Measurements from ENCODE around the gene EML6.
A peak's percentile ranks its signal among the peaks of the same experiment; 100 is the strongest.

EML6 gene

DNA sequence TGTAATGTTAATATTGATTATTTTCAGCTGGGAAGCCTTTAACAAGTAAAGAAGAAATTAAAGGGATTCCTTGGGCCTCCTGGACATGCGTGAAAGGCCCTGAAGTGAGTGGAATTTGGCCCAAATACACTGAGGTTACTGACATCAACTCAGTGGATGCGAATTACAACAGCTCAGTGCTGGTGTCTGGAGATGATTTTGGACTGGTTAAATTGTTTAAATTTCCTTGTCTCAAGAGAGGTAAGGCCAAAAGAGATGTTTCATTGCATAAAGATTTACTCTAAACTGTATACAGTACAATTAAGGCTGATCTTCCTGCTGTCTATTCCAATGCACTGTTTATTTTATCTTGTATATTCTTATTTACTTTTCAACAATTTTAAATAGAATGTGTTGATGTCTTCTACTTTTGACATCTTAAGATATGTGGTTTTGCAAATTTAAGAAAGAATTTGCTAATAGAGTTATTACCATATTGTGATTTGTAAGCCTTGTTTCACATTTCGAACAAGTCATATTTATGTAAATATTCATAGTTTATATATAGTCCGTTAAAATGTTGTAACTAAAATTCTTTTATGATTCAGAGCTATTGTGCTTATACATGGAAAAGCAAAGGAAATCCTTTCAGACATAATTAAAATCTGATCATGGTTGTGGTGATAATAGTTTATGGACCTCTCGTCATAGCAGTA, 130.3 kb downstream of the EML6 start:
- no peak for DNase-seq

GRCh38 chr2:54855434-54855833, 132.0 kb downstream of the EML6 start:
- DNase-seq = no peak

DNA sequence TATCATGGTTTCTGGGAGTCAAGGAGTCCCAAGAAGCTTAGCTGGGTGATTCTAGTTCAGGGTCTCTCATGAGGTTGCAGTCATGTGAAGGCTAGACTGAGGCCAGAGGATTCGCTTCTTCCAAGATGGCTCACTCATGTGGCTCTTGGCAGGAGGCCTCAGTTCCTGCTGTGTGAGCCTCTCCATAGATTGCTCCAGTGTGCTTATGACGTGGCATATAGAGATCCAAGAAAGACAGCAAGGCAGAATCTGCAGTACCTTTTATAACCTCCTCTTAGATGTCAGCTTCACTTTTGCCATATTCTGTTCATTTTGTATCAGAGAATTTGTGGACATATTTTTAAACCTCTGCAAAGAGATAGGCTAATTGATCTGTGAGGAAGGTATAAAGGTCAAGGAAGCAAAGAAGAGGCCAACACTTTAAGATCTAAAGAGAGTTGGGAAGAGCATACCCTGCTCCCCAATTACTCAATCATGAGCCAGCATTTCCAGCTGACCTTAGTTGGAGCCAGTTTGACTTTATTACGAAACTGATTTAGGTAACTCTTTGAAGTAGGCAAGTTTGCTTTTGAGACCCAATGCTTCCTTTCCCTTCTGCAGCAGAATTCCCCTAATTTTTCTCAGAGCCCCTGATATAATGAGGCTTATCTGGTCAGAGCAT, 134.7 kb downstream of the EML6 start:
- no peak for DNase-seq

DNA sequence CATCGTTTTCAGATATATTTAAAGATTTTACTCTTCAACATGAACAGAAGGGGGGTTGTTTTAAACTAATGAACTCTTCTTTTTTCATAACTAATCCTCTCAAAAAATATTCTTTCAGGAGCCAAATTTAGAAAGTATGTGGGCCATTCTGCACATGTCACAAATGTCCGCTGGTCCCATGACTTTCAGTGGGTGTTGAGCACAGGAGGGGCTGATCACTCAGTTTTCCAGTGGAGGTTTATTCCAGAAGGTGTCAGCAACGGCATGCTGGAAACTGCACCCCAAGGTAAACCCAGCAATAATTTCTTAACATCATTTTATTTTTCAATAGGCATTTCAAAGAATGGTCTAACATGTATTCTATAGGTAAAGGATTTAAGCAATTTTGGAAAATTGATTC, 136.0 kb downstream of the EML6 start:
- DNase-seq = peak in 1 of 3 experiments; percentile 7

DNA sequence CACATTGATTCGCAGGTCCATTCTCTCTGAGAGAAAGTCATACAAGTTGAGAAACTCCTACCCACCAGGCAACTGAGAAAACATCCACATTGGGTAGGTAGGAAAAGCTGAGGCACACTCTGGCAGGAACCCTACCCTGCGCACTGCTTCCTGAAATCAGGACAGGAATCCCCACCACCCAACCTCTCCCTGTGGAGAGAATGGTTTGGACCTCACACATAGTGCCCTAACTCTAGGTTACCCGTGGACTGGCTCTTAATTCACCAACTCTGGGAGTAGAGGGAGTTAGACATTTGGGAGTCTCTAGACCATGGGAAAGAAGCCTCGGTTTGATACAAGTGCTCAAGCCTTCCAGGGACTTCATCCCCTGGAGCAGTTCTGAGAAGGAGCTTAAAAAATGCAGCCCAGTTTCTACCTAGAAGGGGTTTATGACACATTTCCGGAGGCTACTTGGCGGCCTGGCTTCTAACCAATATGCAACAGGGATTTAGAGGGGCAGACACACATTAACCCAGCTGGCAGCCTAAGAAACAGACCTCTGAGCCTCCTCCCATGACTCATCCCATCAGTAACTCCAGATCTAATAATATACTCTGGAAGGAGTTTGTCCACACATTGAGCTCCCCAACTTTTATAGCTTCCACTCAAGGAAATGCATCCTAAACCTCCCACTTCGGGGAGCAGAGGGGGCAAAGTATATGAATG, 136.7 kb downstream of the EML6 start:
- DNase-seq = no peak

DNA sequence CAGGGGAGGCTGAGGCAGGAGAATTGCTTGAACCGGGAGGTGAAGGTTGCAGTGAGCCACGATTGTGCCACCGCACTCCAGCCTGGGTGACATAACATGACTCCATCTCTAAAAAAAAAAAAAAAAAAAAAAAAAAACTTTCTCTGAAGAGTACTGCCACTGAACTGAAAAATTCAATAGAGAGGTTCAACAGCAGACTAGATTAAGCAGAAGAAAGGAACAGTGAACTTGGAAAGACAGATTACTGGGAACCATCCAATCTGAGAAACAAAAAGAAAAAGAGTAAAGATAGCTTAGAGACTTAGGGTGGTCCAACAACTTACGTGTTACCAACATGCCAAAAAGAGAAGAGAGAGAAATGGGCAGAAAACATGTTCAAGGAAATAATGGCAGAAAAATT, 138.8 kb downstream of the EML6 start:
- no peak for DNase-seq

GRCh38 chr2:54862742-54863141, 139.3 kb downstream of the EML6 start:
- no peak for DNase-seq

DNA sequence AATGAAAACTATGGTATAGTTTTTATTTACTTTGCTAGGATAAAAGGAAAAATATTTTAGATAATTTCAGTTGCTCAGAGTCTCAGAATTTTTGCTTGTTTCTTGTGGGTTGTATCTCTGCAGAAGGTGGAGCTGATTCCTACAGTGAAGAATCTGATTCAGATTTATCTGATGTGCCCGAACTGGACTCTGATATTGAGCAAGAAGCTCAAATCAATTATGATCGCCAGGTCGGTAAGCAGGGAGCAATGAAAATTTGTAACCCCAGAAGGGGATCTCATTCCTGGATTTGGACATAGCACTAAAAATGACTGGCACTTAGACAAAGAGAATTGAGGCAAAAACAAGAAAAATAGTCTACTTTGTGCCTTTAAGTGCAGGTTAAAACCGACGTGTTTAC, 140.2 kb downstream of the EML6 start:
- no peak for DNase-seq

DNA sequence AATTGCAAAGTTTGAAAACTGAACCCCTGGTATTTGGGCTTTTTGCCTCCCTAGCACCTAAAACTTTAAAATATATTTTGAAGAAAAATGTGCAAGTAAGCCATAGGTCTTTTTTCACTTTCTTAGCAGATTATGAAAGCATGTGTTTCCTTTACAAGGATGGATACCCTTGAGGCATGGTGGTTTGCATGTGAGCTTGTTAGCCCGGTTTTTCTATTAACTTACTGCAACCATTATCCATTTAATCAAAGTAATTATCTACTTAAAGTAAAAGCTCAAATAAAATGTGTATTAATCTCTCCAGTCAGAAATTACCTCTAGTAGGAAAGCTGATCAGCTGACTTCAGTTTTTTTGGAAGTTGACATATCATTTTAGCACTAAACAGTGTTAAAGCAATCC, 140.6 kb downstream of the EML6 start:
- peak in 1 of 3 experiments; percentile 34 for DNase-seq

GRCh38 chr2:54864727-54865126, 141.3 kb downstream of the EML6 start:
- no peak for DNase-seq

DNA sequence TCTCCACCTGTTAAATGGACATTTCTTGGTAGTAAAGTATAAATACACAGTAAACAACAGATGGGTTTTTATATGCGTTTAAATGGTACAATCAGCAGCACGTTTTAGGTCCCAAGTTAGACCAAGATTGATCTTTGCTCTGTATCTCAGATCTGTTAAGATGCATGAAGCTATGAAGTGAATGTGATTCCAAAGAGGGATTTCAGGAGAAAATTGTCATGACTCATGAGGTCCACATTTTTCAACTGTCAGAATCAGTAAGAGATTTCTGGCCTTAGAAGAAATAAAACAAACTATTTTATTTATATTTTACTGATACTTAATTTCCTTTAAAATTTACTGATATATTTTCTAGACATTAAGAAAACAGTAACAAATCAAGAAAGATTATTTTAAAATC, 142.7 kb downstream of the EML6 start:
- DNase-seq = peak in 1 of 3 experiments; percentile 10

DNA sequence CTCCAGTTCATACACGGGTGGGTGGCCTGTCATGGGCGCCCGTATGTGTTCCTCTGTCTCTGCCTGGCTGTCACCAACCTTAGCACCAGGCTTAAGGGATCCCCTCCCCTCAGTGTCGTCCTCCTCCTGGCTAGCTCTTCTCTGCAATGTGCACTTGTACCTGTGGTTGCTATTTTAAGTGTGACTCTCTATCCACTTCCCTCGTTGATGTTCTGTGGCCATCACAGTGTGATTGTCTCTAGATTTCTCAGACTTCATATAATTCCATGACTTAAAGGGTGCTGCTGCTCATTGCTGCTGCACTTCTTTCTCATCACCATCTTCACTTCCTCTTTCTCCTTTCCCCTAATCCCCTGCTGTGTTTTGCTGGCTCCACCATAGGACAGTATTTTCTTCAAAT, 143.4 kb downstream of the EML6 start:
- no peak for DNase-seq

GRCh38 chr2:54867457-54867856, 144.0 kb downstream of the EML6 start:
- no peak for DNase-seq

GRCh38 chr2:54871457-54872107, 148.1 kb downstream of the EML6 start:
- peak in 2 of 3 experiments; percentile 97 to 99 for DNase-seq

GRCh38 chr2:54872780-54873179, 149.3 kb downstream of the EML6 start:
- DNase-seq = peak in 1 of 3 experiments; percentile 38

- peak in 1 of 3 experiments; percentile 19 for DNase-seq
Measured at GRCh38 chr2:54873236-54873635, 149.8 kb downstream of the EML6 start.

DNA sequence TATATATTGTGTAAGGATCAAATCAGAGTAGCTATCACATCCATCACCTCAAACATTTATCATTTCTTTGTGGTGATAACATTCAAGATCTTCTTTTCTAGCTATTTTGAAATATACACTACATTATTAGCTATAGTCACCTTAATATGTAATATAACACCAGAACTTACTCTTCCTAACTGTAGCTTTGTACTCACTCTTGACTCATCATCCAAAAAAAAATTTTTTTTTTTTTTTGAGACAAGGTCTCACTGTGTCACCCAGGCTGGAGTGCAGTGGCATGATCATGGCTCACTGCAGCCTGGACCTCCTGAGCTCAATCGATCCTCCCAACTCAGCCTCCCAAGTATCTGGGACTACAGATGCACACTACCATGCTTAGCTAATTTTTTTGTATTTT, 153.3 kb downstream of the EML6 start:
- DNase-seq = no peak

- peak in 2 of 3 experiments; percentile 75 to 97 for DNase-seq
Measured at GRCh38 chr2:54878182-54878581, 154.7 kb downstream of the EML6 start.

GRCh38 chr2:54879032-54879431, 155.6 kb downstream of the EML6 start:
- DNase-seq = peak in 1 of 3 experiments; percentile 54

- peak in 2 of 3 experiments; percentile 39 to 73 for DNase-seq
Measured at GRCh38 chr2:54879598-54880332, 156.3 kb downstream of the EML6 start.

DNA sequence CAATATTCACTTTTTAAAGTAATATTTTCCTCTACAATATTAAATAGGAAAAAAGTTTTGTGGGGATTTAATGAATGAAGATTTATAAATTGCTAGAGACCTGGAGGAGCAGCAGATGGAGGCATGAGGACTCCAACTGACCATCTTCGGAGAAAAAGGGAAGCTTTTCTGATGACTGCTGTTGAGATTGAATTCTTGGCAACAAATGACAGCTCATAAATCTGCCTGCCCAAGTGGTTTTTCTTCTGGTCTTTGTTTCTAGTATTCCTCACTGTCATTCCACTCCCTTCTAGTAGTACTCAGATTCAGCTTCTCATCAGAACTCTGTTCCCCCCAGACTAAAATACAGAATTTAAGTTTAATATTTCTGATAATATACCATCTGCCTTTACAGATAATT, 157.0 kb downstream of the EML6 start:
- peak in 2 of 3 experiments; percentile 12 to 72 for DNase-seq

- no peak for DNase-seq
Measured at GRCh38 chr2:54881759-54882158, 158.3 kb downstream of the EML6 start.

GRCh38 chr2:54885891-54886290, 162.4 kb downstream of the EML6 start:
- DNase-seq = no peak

All from NCI-H1417 (cell line).